ENCODE measurements around the gene HEMGN.
"Not testable (repeated sequence)": the region's sequence is repeated elsewhere in the genome, so short reads cannot be mapped to it uniquely, and the experiment has no call there.

The HEMGN gene

GRCh38 chr9:97966493-97966892 lies 28.5 kb upstream of the HEMGN start:
- no peak for DNase-seq (ENCODE audit: low read depth in 4 of 4, low spot score in 1 of 4)

GRCh38 chr9:97964901-97965300 lies 26.9 kb upstream of the HEMGN start:
- DNase-seq (ENCODE audit: low read depth in 4 of 4, low spot score in 1 of 4), result no peak

- DNase-seq (ENCODE audit: low read depth in 4 of 4, low spot score in 1 of 4), result no peak
These were observed 25.3 kb upstream of the HEMGN start for GRCh38 chr9:97963232-97963631.

GRCh38 chr9:97962575-97962974 lies 24.6 kb upstream of the HEMGN start:
- no peak for DNase-seq (ENCODE audit: low read depth in 4 of 4, low spot score in 1 of 4)

GRCh38 chr9:97962136-97962535 lies 24.2 kb upstream of the HEMGN start:
- DNase-seq (ENCODE audit: low read depth in 4 of 4, low spot score in 1 of 4), result no peak

GRCh38 chr9:97961361-97961760 lies 23.4 kb upstream of the HEMGN start:
- DNase-seq (ENCODE audit: low read depth in 4 of 4, low spot score in 1 of 4), result no peak

GRCh38 chr9:97960678-97961328 lies 22.8 kb upstream of the HEMGN start:
- DNase-seq (ENCODE audit: low read depth in 4 of 4, low spot score in 1 of 4), result not testable (repeated sequence)

- no peak for DNase-seq (ENCODE audit: low read depth in 4 of 4, low spot score in 1 of 4)
These were observed 21.6 kb upstream of the HEMGN start for GRCh38 chr9:97959585-97959984.

- no peak for DNase-seq (ENCODE audit: low read depth in 4 of 4, low spot score in 1 of 4)
These were observed 21.0 kb upstream of the HEMGN start for GRCh38 chr9:97958812-97959511.

- DNase-seq (ENCODE audit: low read depth in 4 of 4, low spot score in 1 of 4), result no peak
These were observed 18.4 kb upstream of the HEMGN start for GRCh38 chr9:97956331-97956730.

GRCh38 chr9:97954550-97954989 lies 16.6 kb upstream of the HEMGN start:
- DNase-seq (ENCODE audit: low read depth in 4 of 4, low spot score in 1 of 4), result peak in 3 of 4 experiments; percentile 19 to 28 (median 21)

GRCh38 chr9:97950873-97951272 lies 12.9 kb upstream of the HEMGN start:
- not testable (repeated sequence) for DNase-seq (ENCODE audit: low read depth in 4 of 4, low spot score in 1 of 4)

- not testable (repeated sequence) for DNase-seq (ENCODE audit: low read depth in 4 of 4, low spot score in 1 of 4)
These were observed 9.1 kb upstream of the HEMGN start for GRCh38 chr9:97947094-97947493.

- DNase-seq (ENCODE audit: low read depth in 4 of 4, low spot score in 1 of 4), result not testable (repeated sequence)
These were observed 7.5 kb upstream of the HEMGN start for GRCh38 chr9:97945470-97945869.

- DNase-seq (ENCODE audit: low read depth in 4 of 4, low spot score in 1 of 4), result no peak
These were observed 6.6 kb upstream of the HEMGN start for GRCh38 chr9:97944612-97945011.

- no peak for DNase-seq (ENCODE audit: low read depth in 4 of 4, low spot score in 1 of 4)
These were observed 5.4 kb upstream of the HEMGN start for GRCh38 chr9:97943308-97943855.

GRCh38 chr9:97941323-97941722 lies 3.4 kb upstream of the HEMGN start:
- no peak for DNase-seq (ENCODE audit: low read depth in 4 of 4, low spot score in 1 of 4)

- no peak for DNase-seq (ENCODE audit: low read depth in 4 of 4, low spot score in 1 of 4)
These were observed 2.8 kb upstream of the HEMGN start for GRCh38 chr9:97940741-97941140.

- no peak for DNase-seq (ENCODE audit: low read depth in 4 of 4, low spot score in 1 of 4)
These were observed 2.3 kb upstream of the HEMGN start for GRCh38 chr9:97940233-97940632.

GRCh38 chr9:97936998-97937397 lies 974 bp downstream of the HEMGN start:
- no peak for DNase-seq (ENCODE audit: low read depth in 4 of 4, low spot score in 1 of 4)

- DNase-seq (ENCODE audit: low read depth in 4 of 4, low spot score in 1 of 4), result no peak
These were observed 2.7 kb downstream of the HEMGN start for GRCh38 chr9:97935276-97935675.

GRCh38 chr9:97934321-97935115 lies 3.5 kb downstream of the HEMGN start:
- DNase-seq (ENCODE audit: low read depth in 4 of 4, low spot score in 1 of 4), result no peak

Measured in stimulated activated CD4-positive, alpha-beta T cell treated with anti-CD3 and anti-CD28 coated beads, Interleukin-1b, Interleukin-23, amount 100 ng/mL, for 24 hours (primary cell).